Measurements from ENCODE around the gene COL6A2. TPM values are rescaled to one million over a fixed set of nuclear protein-coding genes. Genes with fewer than 3 reads are reported as not detected.

The COL6A2 gene
- total RNA-seq, 1 donor from 2014 or later, result 114 TPM

- no peaks in the 10 kb centered on the region for H3K9me3 Mint-ChIP-seq
- H3K4me1 Mint-ChIP-seq (ENCODE audit: unreplicated experiment), result peaks cover 11% of the 10 kb centered on the region
- H3K27ac Mint-ChIP-seq, result no peak overlapping the region
- no peak for TF ChIP-seq CTCF (conservative IDR thresholded peaks at IDR 0.05)
- H3K36me3 Mint-ChIP-seq, result no peaks in the 10 kb centered on the region
- peaks cover 3% of the 10 kb centered on the region for H3K27me3 Mint-ChIP-seq
- DNase-seq (ENCODE audit: extremely low spot score, unreplicated experiment), result peak; percentile 55
- no peak overlapping the region for H3K4me3 Mint-ChIP-seq
Observed at GRCh38 chr21:46051379-46051770, 46.5 kb upstream of the COL6A2 start.

GRCh38 chr21:46051821-46052675, 45.9 kb upstream of the COL6A2 start:
- no peaks in the 10 kb centered on the region for H3K9me3 Mint-ChIP-seq
- H3K36me3 Mint-ChIP-seq, result no peaks in the 10 kb centered on the region
- H3K4me3 Mint-ChIP-seq, result no peak overlapping the region
- peaks cover 14% of the 10 kb centered on the region for H3K4me1 Mint-ChIP-seq (ENCODE audit: unreplicated experiment)
- no peak overlapping the region for H3K27ac Mint-ChIP-seq
- no peak for TF ChIP-seq CTCF (conservative IDR thresholded peaks at IDR 0.05)
- peaks cover 3% of the 10 kb centered on the region for H3K27me3 Mint-ChIP-seq
- DNase-seq (ENCODE audit: extremely low spot score, unreplicated experiment), result peak; percentile 54

GRCh38 chr21:46052703-46053651, 44.9 kb upstream of the COL6A2 start:
- peaks cover 14% of the 10 kb centered on the region for H3K4me1 Mint-ChIP-seq (ENCODE audit: unreplicated experiment)
- peak; percentile 64 for DNase-seq (ENCODE audit: extremely low spot score, unreplicated experiment)
- no peaks in the 10 kb centered on the region for H3K9me3 Mint-ChIP-seq
- no peak overlapping the region for H3K4me3 Mint-ChIP-seq
- H3K27ac Mint-ChIP-seq, result no peak overlapping the region
- no peaks in the 10 kb centered on the region for H3K36me3 Mint-ChIP-seq
- TF ChIP-seq CTCF (conservative IDR thresholded peaks at IDR 0.05), result no peak
- H3K27me3 Mint-ChIP-seq, result peaks cover 3% of the 10 kb centered on the region

GRCh38 chr21:46054031-46054430, 43.9 kb upstream of the COL6A2 start:
- H3K27ac Mint-ChIP-seq, result no peak overlapping the region
- TF ChIP-seq CTCF (conservative IDR thresholded peaks at IDR 0.05), result no peak
- peaks cover 14% of the 10 kb centered on the region for H3K4me1 Mint-ChIP-seq (ENCODE audit: unreplicated experiment)
- no peak overlapping the region for H3K4me3 Mint-ChIP-seq
- peaks cover 7% of the 10 kb centered on the region for H3K27me3 Mint-ChIP-seq
- no peak for DNase-seq (ENCODE audit: extremely low spot score, unreplicated experiment)
- H3K36me3 Mint-ChIP-seq, result no peaks in the 10 kb centered on the region
- H3K9me3 Mint-ChIP-seq, result peaks cover 6% of the 10 kb centered on the region

GRCh38 chr21:46054451-46054881, 43.4 kb upstream of the COL6A2 start:
- peak; percentile 58 for DNase-seq (ENCODE audit: extremely low spot score, unreplicated experiment)
- Mint-ChIP-seq H3K4me1 (ENCODE audit: unreplicated experiment) (peaks cover 14% of the 10 kb centered on the region), H3K27me3 (peaks cover 6% of the 10 kb centered on the region), H3K4me3 (no peak overlapping the region), H3K27ac (no peak overlapping the region), H3K36me3 (no peaks in the 10 kb centered on the region), H3K9me3 (peaks cover 10% of the 10 kb centered on the region)
- no peak for TF ChIP-seq CTCF (conservative IDR thresholded peaks at IDR 0.05)
